Natural killer cell (primary cell): ENCODE measurements around the gene GFPT2. TPM values are rescaled to one million over a fixed set of nuclear protein-coding genes. Genes with fewer than 3 reads are reported as not detected.

Experiments
- ATAC-seq, 3 donors: fragments of 150-1000 bp in 2 of 3; fragments of 200-7000 bp in 1 of 3; cut with Tn5 transposase; 1 replicate in 1 of 3; 2 replicates in 2 of 3; pipeline ENCODE4 v1.10.0; 2021; ENCODE audit warnings: mild to moderate bottlenecking in 2 of 3, moderate library complexity in 2 of 3
- DNase-seq, 2 donors: peaks; one replicate each; pipeline versions ENCODE4 v3.0.0 to v3.0.0-alpha.2; 2013 to 2021; ENCODE audit warnings: mixed read lengths in 1 of 2
- H3K27ac ChIP-seq: one replicate; pipeline ENCODE4 v1.5.1; 2013; ENCODE audit warnings: mild to moderate bottlenecking, low read length
- H3K27me3 ChIP-seq: one replicate; pipeline ENCODE4 v1.6.1; 2013; ENCODE audit warnings: low read length; ENCODE audit not compliant: control insufficient read depth, insufficient read depth
- H3K36me3 ChIP-seq: one replicate; pipeline ENCODE4 v1.6.1; 2013; ENCODE audit warnings: low read length; ENCODE audit not compliant: control insufficient read depth, insufficient read depth
- H3K4me1 ChIP-seq: one replicate; pipeline ENCODE4 v1.6.1; 2013; ENCODE audit warnings: low read length; ENCODE audit not compliant: control insufficient read depth, insufficient read depth
- H3K4me3 ChIP-seq: one replicate; pipeline ENCODE4 v1.5.1; 2013; ENCODE audit warnings: low read length
- H3K9me3 ChIP-seq: one replicate; pipeline ENCODE4 v1.6.1; 2013; ENCODE audit warnings: low read length; ENCODE audit not compliant: control insufficient read depth, insufficient read depth
- H3K27ac Mint-ChIP-seq, 2 donors: one replicate each; pipeline ENCODE4 v1.8.0; 2022; ENCODE audit warnings: mild to moderate bottlenecking in 2 of 2, mixed read lengths in 2 of 2, moderate library complexity in 1 of 2
- H3K27me3 Mint-ChIP-seq, 2 donors: one replicate each; pipeline ENCODE4 v1.8.0; 2022; ENCODE audit warnings: low read depth in 2 of 2, mixed read lengths in 2 of 2
- H3K36me3 Mint-ChIP-seq: one replicate; pipeline ENCODE4 v1.8.0; 2022; ENCODE audit warnings: mixed read lengths
- H3K4me1 Mint-ChIP-seq, 2 donors: one replicate each; pipeline ENCODE4 v1.8.0; 2022; ENCODE audit warnings: mixed read lengths in 2 of 2
- H3K4me3 Mint-ChIP-seq: one replicate; pipeline ENCODE4 v1.8.0; 2022; ENCODE audit warnings: mild to moderate bottlenecking, moderate library complexity, mixed read lengths
- H3K9me3 Mint-ChIP-seq, 2 donors: one replicate each; pipeline ENCODE4 v1.8.0; 2022; ENCODE audit warnings: mixed read lengths in 2 of 2
- CTCF ChIP-seq: fragments of 200-600 bp; IDR thresholded peaks from one replicate; pipeline ENCODE4 v1.8.0; 2022; ENCODE audit warnings: antibody characterized with exemption
- WGBS: methylation state at CpG from one replicate; pipeline ENCODE4 v1.1.7; 2013; ENCODE audit warnings: missing lambda C conversion rate; ENCODE audit not compliant: insufficient coverage; 5-methylcytosine and 5-hydroxymethylcytosine counted together
- intact Hi-C: fragments of 100-400 bp; cut with micrococcal nuclease; formaldehyde crosslinking; loops from one replicate; pipeline ENCODE4 v1.14.2; 2022
- total RNA-seq, 4 donors: library from RNA; stranded (reverse); fragments of 120-200 nt in 1 of 4; gene quantifications; one replicate each; pipeline versions ENCODE4 v1.2.3 to v1.2.4, GENCODE V29; 2013 to 2022

The GFPT2 gene
- total RNA-seq, 3 donors from 2014 or later (not counting 1 experiment from before 2014, with no cell fraction given): 0.56 to 0.86 TPM; not detected in 1

- no peaks in the 10 kb centered on the region for H3K9me3 ChIP-seq
- intact Hi-C loops: no loop called here
- peaks cover 5% of the 10 kb centered on the region for H3K4me1 ChIP-seq
- ATAC-seq (no peak), DNase-seq (no peak)
- Mint-ChIP-seq H3K9me3 (no peaks in the 10 kb centered on the region), H3K27ac (no peak overlapping the region), H3K4me1 (no peaks in the 10 kb centered on the region), H3K4me3 (no peak overlapping the region), H3K36me3 (no peaks in the 10 kb centered on the region), H3K27me3 (peaks cover 0 to 4% of the 10 kb centered on the region in 2 donors)
- no peaks in the 10 kb centered on the region for H3K27me3 ChIP-seq
- H3K36me3 ChIP-seq: no peaks in the 10 kb centered on the region
- TF ChIP-seq CTCF: no peak
- H3K27ac ChIP-seq: no peak overlapping the region
- WGBS: 88% methylated on average over 16 of the region's 16 CpGs
- H3K4me3 ChIP-seq: no peak overlapping the region
Measured at GRCh38 chr5:180395540-180396274, 42.6 kb upstream of the GFPT2 start.

GRCh38 chr5:180394031-180394636 is 41.0 kb upstream of the GFPT2 start:
- Histone ChIP-seq H3K36me3 (no peaks in the 10 kb centered on the region), H3K4me1 (peaks cover 5% of the 10 kb centered on the region), H3K9me3 (no peaks in the 10 kb centered on the region), H3K4me3 (no peak overlapping the region), H3K27me3 (no peaks in the 10 kb centered on the region), H3K27ac (no peak overlapping the region)
- Mint-ChIP-seq H3K4me3 (no peak overlapping the region), H3K36me3 (no peaks in the 10 kb centered on the region), H3K27me3 (peaks cover 0 to 4% of the 10 kb centered on the region in 2 donors), H3K4me1 (no peaks in the 10 kb centered on the region), H3K9me3 (no peaks in the 10 kb centered on the region), H3K27ac (no peak overlapping the region)
- ATAC-seq (no peak), DNase-seq (no peak)
- TF ChIP-seq CTCF: no peak
- 89% methylated on average over 12 of the region's 13 CpGs for WGBS
- intact Hi-C loops: no loop called here

GRCh38 chr5:180391276-180391675 is 38.1 kb upstream of the GFPT2 start:
- Histone ChIP-seq H3K4me3 (no peak overlapping the region), H3K27ac (no peak overlapping the region), H3K4me1 (peaks cover 5% of the 10 kb centered on the region), H3K27me3 (no peaks in the 10 kb centered on the region), H3K36me3 (no peaks in the 10 kb centered on the region), H3K9me3 (no peaks in the 10 kb centered on the region)
- intact Hi-C loops: no loop called here
- DNase-seq (no peak), ATAC-seq (no peak)
- 83% methylated on average over 7 of the region's 7 CpGs for WGBS
- no peak overlapping the region for H3K4me3 Mint-ChIP-seq
- no peaks in the 10 kb centered on the region for H3K36me3 Mint-ChIP-seq
- no peak for TF ChIP-seq CTCF
- no peaks in the 10 kb centered on the region for H3K4me1 Mint-ChIP-seq
- H3K27me3 Mint-ChIP-seq: peaks cover 0 to 4% of the 10 kb centered on the region in 2 donors
- H3K27ac Mint-ChIP-seq: no peak overlapping the region
- no peaks in the 10 kb centered on the region for H3K9me3 Mint-ChIP-seq
